Gastrocnemius medialis (tissue), 4 donors: ENCODE measurements around the gene NME3.
A peak's percentile ranks its signal among the peaks of the same experiment; 100 is the strongest.

ENCODE experiments used
- CTCF ChIP-seq, 5 experiments: fragments of 450-650 bp in 3 of 5; fragments of 200-600 bp in 2 of 5; sonication (generic) in 2 of 5; IDR thresholded peaks in 4 of 5; conservative IDR thresholded peaks in 1 of 5; 1 replicate in 4 of 5; 2 replicates in 1 of 5; pipeline ENCODE4 v1.5.1; 2016 to 2019; ENCODE audit warnings: antibody characterized with exemption in 5 of 5, mild to moderate bottlenecking in 3 of 5, moderate library complexity in 3 of 5
- POLR2A ChIP-seq, 2 donors: fragments of 450-650 bp; IDR thresholded peaks; one replicate each; pipeline ENCODE4 v1.6.1; 2017; ENCODE audit warnings: antibody characterized with exemption in 2 of 2, mild to moderate bottlenecking in 2 of 2, moderate library complexity in 2 of 2

- TF ChIP-seq CTCF (IDR thresholded peaks at IDR 0.05 in 4 of 5, conservative IDR thresholded peaks at IDR 0.05 in 1 of 5) (peak; percentile 65 to 89 (median 74)), POLR2A (IDR thresholded peaks at IDR 0.05) (peak; percentile 30 to 57)
These were observed 1.8 kb upstream of the NME3 start, which contains the start of gene MRPS34 for GRCh38 chr16:1772908-1773702.
